ENCODE measurements around the gene DENND2A. TPM values are rescaled to one million over a fixed set of nuclear protein-coding genes. Genes with fewer than 3 reads are reported as not detected.

The DENND2A gene
- total RNA-seq, 6 experiments from 2014 or later = 0.50 to 0.99 (median 0.58) TPM

DNA sequence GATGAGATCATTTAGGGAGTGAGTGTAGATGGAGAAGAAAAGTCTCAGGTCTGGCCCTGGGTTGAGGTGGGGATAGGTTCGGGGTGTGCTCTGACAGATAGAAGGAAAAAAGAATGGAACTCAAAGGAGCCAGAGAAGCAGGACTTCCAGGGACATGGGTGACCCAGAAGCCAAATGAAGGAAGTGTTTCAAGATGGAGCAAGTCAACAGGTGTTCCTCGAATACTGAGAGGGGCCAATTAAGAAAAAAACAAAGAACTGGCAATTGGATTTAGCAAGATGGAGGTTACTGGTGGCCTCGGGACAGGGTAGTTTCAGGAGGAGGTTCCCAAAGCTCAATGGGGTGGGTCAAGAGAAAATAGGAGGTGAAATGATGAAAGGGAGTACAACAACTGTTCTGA lies 40.3 kb downstream of the DENND2A start:
- TF ChIP-seq CTCF (IDR thresholded peaks at IDR 0.05) = no peak
- DNase-seq = no peak
- Mint-ChIP-seq H3K36me3 (ENCODE audit: low read depth) (no peaks in the 10 kb centered on the region), H3K4me1 (ENCODE audit: low read depth) (peaks cover 33% of the 10 kb centered on the region), H3K4me3 (no peak overlapping the region), H3K27ac (no peak overlapping the region), H3K9me3 (no peaks in the 10 kb centered on the region), H3K27me3 (ENCODE audit: insufficient read depth) (peaks cover 9% of the 10 kb centered on the region)

- Mint-ChIP-seq H3K27ac (no peak overlapping the region), H3K9me3 (no peaks in the 10 kb centered on the region), H3K4me1 (ENCODE audit: low read depth) (peaks cover 11% of the 10 kb centered on the region), H3K4me3 (no peak overlapping the region), H3K27me3 (ENCODE audit: insufficient read depth) (peaks cover 9% of the 10 kb centered on the region), H3K36me3 (ENCODE audit: low read depth) (no peaks in the 10 kb centered on the region)
- no peak for DNase-seq
- TF ChIP-seq CTCF (IDR thresholded peaks at IDR 0.05) = no peak
Measured at GRCh38 chr7:140597428-140597949, 43.1 kb downstream of the DENND2A start.

- no peaks in the 10 kb centered on the region for H3K36me3 Mint-ChIP-seq (ENCODE audit: low read depth)
- TF ChIP-seq CTCF (IDR thresholded peaks at IDR 0.05) = no peak
- no peak for DNase-seq
- peaks cover 11% of the 10 kb centered on the region for H3K4me1 Mint-ChIP-seq (ENCODE audit: low read depth)
- no peak overlapping the region for H3K4me3 Mint-ChIP-seq
- peaks cover 6% of the 10 kb centered on the region for H3K27me3 Mint-ChIP-seq (ENCODE audit: insufficient read depth)
- H3K9me3 Mint-ChIP-seq = no peaks in the 10 kb centered on the region
- H3K27ac Mint-ChIP-seq = no peak overlapping the region
Measured at GRCh38 chr7:140596519-140597427, 43.8 kb downstream of the DENND2A start.

- TF ChIP-seq CTCF (IDR thresholded peaks at IDR 0.05) = no peak
- H3K9me3 Mint-ChIP-seq = no peaks in the 10 kb centered on the region
- H3K27me3 Mint-ChIP-seq (ENCODE audit: insufficient read depth) = peaks cover 5% of the 10 kb centered on the region
- DNase-seq = no peak
- no peak overlapping the region for H3K27ac Mint-ChIP-seq
- H3K4me3 Mint-ChIP-seq = no peak overlapping the region
- H3K4me1 Mint-ChIP-seq (ENCODE audit: low read depth) = peaks cover 17% of the 10 kb centered on the region
- H3K36me3 Mint-ChIP-seq (ENCODE audit: low read depth) = no peaks in the 10 kb centered on the region
Measured at GRCh38 chr7:140595468-140596092, 45.0 kb downstream of the DENND2A start.

GRCh38 chr7:140594131-140594691 lies 46.4 kb downstream of the DENND2A start:
- H3K4me1 Mint-ChIP-seq (ENCODE audit: low read depth) = peaks cover 17% of the 10 kb centered on the region
- no peak for DNase-seq
- H3K4me3 Mint-ChIP-seq = no peak overlapping the region
- no peaks in the 10 kb centered on the region for H3K36me3 Mint-ChIP-seq (ENCODE audit: low read depth)
- peaks cover 2% of the 10 kb centered on the region for H3K27me3 Mint-ChIP-seq (ENCODE audit: insufficient read depth)
- no peak overlapping the region for H3K27ac Mint-ChIP-seq
- H3K9me3 Mint-ChIP-seq = no peaks in the 10 kb centered on the region
- no peak for TF ChIP-seq CTCF (IDR thresholded peaks at IDR 0.05)

Data from HFFc6 (cell line).